Tibial artery (tissue), 4 donors: ENCODE results near the gene HMCN1.

ENCODE experiments used
- DNase-seq, 2 donors: peaks; one replicate each; pipeline ENCODE4 v3.0.0-alpha.2; 2019
- H3K27ac ChIP-seq, 2 donors: fragments of 200-600 bp; sonication (generic) in 1 of 2; 1 replicate in 1 of 2; 2 replicates in 1 of 2; pipeline ENCODE4 v1.5.1; 2018 to 2019; ENCODE audit warnings: mild to moderate bottlenecking in 1 of 2
- H3K27me3 ChIP-seq, 2 donors: fragments of 200-600 bp; sonication (generic) in 1 of 2; one replicate each; pipeline versions ENCODE4 v1.5.1 to v1.6.0; 2016 to 2019
- H3K36me3 ChIP-seq, 3 donors: fragments of 200-600 bp; sonication (generic) in 2 of 3; one replicate each; pipeline ENCODE4 v1.5.1; 2016 to 2019; ENCODE audit warnings: mild to moderate bottlenecking in 2 of 3
- H3K4me1 ChIP-seq, 4 donors: fragments of 200-600 bp; sonication (generic) in 2 of 4; 1 replicate in 3 of 4; 2 replicates in 1 of 4; pipeline ENCODE4 v1.5.1; 2016 to 2019
- H3K4me3 ChIP-seq, 2 donors: fragments of 200-600 bp; sonication (generic) in 1 of 2; 1 replicate in 1 of 2; 2 replicates in 1 of 2; pipeline ENCODE4 v1.5.1; 2018 to 2019; ENCODE audit warnings: mild to moderate bottlenecking in 2 of 2
- H3K9me3 ChIP-seq, 3 donors: fragments of 200-600 bp; sonication (generic) in 1 of 3; one replicate each; pipeline ENCODE4 v1.5.1; 2016 to 2019
- CTCF ChIP-seq, 2 experiments: fragments of 200-600 bp in 1 of 2; fragments of 450-650 bp in 1 of 2; IDR thresholded peaks; one replicate each; pipeline ENCODE4 v1.5.1; 2017 to 2019; ENCODE audit warnings: antibody characterized with exemption in 2 of 2, mild to moderate bottlenecking in 1 of 2, moderate library complexity in 1 of 2
- intact Hi-C: fragments of 100-400 bp; cut with DNase I; formaldehyde crosslinking; loops from one replicate; pipeline ENCODE4 v1.15.0; 2023; ENCODE audit warnings: low total_unique reads

HMCN1 gene

GRCh38 chr1:185813401-185813979 is 79.3 kb downstream of the HMCN1 start:
- DNase-seq, result no peak
- no peaks in the 10 kb centered on the region for H3K4me1 ChIP-seq
- no peak overlapping the region for H3K27ac ChIP-seq
- intact Hi-C loops, result no loop called here
- H3K27me3 ChIP-seq, result no peaks in the 10 kb centered on the region
- H3K9me3 ChIP-seq, result no peaks in the 10 kb centered on the region
- H3K36me3 ChIP-seq, result no peaks in the 10 kb centered on the region
- peak; percentile 39 to 42 for TF ChIP-seq CTCF (IDR thresholded peaks at IDR 0.05)
- H3K4me3 ChIP-seq, result no peak overlapping the region

- Histone ChIP-seq H3K36me3 (no peaks in the 10 kb centered on the region), H3K27me3 (no peaks in the 10 kb centered on the region), H3K4me1 (no peaks in the 10 kb centered on the region), H3K9me3 (no peaks in the 10 kb centered on the region), H3K4me3 (no peak overlapping the region), H3K27ac (no peak overlapping the region)
- DNase-seq, result no peak
- TF ChIP-seq CTCF (IDR thresholded peaks at IDR 0.05), result no peak
- intact Hi-C loops, result no loop called here
These were observed 82.3 kb downstream of the HMCN1 start for GRCh38 chr1:185816460-185816859.

- H3K4me1 ChIP-seq, result peaks cover 0 to 6% (median 0%) of the 10 kb centered on the region in 4 donors
- no peaks in the 10 kb centered on the region for H3K36me3 ChIP-seq
- no peaks in the 10 kb centered on the region for H3K9me3 ChIP-seq
- intact Hi-C loops, result no loop called here
- TF ChIP-seq CTCF (IDR thresholded peaks at IDR 0.05), result no peak
- no peaks in the 10 kb centered on the region for H3K27me3 ChIP-seq
- H3K4me3 ChIP-seq, result no peak overlapping the region
- H3K27ac ChIP-seq, result no peak overlapping the region
- no peak for DNase-seq
These were observed 85.6 kb downstream of the HMCN1 start for GRCh38 chr1:185819798-185820197.

- peaks cover 0 to 6% (median 0%) of the 10 kb centered on the region in 4 donors for H3K4me1 ChIP-seq
These were observed 87.6 kb downstream of the HMCN1 start for GRCh38 chr1:185821612-185822385.

GRCh38 chr1:185823467-185823866 is 89.3 kb downstream of the HMCN1 start:
- no peak for TF ChIP-seq CTCF (IDR thresholded peaks at IDR 0.05)
- Histone ChIP-seq H3K4me1 (peaks cover 0 to 6% (median 0%) of the 10 kb centered on the region in 4 donors), H3K27ac (no peak overlapping the region), H3K9me3 (no peaks in the 10 kb centered on the region), H3K36me3 (no peaks in the 10 kb centered on the region), H3K27me3 (no peaks in the 10 kb centered on the region), H3K4me3 (no peak overlapping the region)
- no peak for DNase-seq
- intact Hi-C loops, result no loop called here

More at GRCh38 chr1:185821612-185822385, 87.6 kb downstream of the HMCN1 start:
- DNase-seq, result no peak
- intact Hi-C loops, result no loop called here
- TF ChIP-seq CTCF (IDR thresholded peaks at IDR 0.05), result no peak
- H3K36me3 ChIP-seq, result no peaks in the 10 kb centered on the region
- no peaks in the 10 kb centered on the region for H3K9me3 ChIP-seq
- H3K27ac ChIP-seq, result no peak overlapping the region
- H3K4me3 ChIP-seq, result no peak overlapping the region
- no peaks in the 10 kb centered on the region for H3K27me3 ChIP-seq
